Fibroblast of pulmonary artery (primary cell): ENCODE results near the gene RHPN2.

Experiments used
- DNase-seq: peaks from one replicate; pipeline ENCODE4 v3.0.0-alpha.2; 2010; ENCODE audit warnings: low read depth
- H3K4me3 ChIP-seq: replicated peaks from 2 replicates; pipeline ENCODE4 v1.5.1; 2011; ENCODE audit warnings: low read depth, mild to moderate bottlenecking, control low read depth, low read length, moderate library complexity
- CTCF ChIP-seq: IDR thresholded peaks from 2 replicates; pipeline ENCODE4 v1.5.1; 2011; ENCODE audit warnings: mild to moderate bottlenecking, control low read depth, low read length, inconsistent platforms; ENCODE audit errors: missing control alignments

Gene RHPN2

DNA sequence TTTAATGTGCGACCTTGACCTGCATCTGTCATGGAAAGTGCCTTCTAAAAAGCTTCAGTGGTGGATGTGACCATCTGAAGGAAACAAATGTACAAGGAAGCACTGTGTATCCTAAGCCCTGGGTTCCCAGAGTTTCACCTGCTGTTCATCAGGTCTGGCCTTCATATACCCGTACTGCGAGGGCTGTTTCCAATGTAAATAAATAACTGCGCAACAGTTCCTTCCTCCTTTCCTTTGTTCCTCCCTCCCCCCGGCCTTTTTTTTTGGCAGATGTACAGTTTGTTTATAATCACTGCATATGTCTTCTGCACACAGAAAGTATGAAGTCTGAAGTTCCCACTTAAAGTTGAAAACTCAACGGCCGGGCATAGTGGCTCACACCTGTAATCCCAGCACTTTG lies 87.4 kb downstream of the RHPN2 start:
- no peak for TF ChIP-seq CTCF
- no peak overlapping the region for H3K4me3 ChIP-seq
- DNase-seq, result peak; percentile 24

DNA sequence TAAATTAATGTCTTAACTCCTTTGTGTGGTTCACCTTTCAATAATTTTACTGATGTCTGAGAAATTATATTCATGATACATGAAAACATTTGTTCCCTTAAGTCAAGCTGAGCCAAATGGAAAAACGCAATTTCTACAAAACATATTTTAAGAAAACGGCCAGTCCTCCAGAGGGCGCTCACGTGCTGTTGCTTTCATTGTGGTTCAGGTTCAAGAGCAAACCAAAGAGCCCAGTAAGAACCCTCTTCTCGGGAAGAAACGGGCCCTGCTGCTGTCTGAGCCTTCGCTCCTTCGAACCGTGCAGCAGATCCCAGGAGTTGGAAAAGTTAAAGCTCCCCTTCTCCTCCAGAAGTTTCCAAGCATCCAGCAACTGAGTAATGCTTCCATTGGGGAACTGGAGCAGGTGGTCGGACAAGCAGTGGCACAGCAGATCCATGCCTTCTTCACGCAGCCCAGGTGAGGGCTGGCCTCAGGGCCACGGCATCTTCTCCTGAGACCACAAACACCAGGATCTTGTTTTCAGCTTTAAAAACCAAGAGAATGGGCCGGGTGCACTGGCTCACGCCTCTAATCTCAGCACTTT lies 88.4 kb downstream of the RHPN2 start:
- TF ChIP-seq CTCF, result peak; percentile 83
- H3K4me3 ChIP-seq, result no peak overlapping the region
- DNase-seq, result peak; percentile 81

- peak; percentile 100 for DNase-seq
- TF ChIP-seq CTCF, result no peak
- H3K4me3 ChIP-seq, result peak within 1 kb of the TSS; percentile 93
Observed at GRCh38 chr19:32971715-32972540, 92.8 kb downstream of the RHPN2 start, which contains the start of the genes CEP89 and FAAP24. Gene CEP89 (minus strand): TSS chr19:32971958. CDS start chr19:32971874, 84 bp downstream. Gene FAAP24 (plus strand): TSS chr19:32972242. CDS start chr19:32973197, 955 bp downstream.

- no peak for DNase-seq
- no peak for TF ChIP-seq CTCF
- H3K4me3 ChIP-seq, result peak overlapping the region; percentile 93
Observed at GRCh38 chr19:32971012-32971595, 93.6 kb downstream of the RHPN2 start.

DNA sequence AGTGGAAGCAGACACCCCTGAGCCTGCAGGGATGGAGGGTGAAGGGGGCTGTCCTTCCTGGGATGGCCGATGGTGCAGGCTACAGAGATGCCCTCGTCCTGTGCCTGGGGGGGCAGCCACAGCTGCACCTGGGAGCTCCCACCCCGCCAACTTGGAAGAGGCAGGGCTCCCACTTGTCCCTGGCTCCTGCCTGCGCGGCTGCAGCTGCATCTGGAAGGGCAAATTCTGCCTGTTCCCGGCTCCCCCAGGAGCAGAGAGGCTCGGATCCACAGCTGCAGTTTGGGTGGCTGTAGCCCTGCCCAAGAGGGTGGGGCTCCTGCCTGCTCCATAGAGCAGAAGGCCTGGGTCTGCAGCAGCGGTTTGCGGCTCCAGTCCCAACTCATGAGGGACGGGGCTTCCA lies 95.1 kb downstream of the RHPN2 start:
- TF ChIP-seq CTCF, result no peak
- no peak overlapping the region for H3K4me3 ChIP-seq
- no peak for DNase-seq

DNA sequence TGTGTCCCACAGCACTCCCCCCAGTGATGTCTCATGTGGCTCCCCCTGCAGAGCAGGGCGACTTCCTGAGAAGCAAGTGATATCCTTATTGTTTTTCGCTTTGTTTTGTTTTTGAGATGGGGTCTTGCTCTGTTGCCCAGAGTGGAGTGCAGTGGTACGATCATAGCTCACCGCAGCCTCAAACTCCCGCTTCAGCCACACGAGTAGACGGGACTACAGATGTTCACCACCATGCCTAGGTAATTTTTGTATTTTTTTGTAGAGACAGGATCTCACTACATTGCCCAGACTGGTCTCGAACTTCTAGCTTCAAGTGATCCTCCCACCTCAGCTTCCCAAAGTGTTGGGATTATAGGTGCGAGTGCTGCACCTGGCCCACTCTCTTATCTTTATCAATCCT lies 97.9 kb downstream of the RHPN2 start:
- no peak overlapping the region for H3K4me3 ChIP-seq
- no peak for TF ChIP-seq CTCF
- no peak for DNase-seq
